Measurements from ENCODE around the gene LRRC75B. TPM values are rescaled to one million over a fixed set of nuclear protein-coding genes. Genes with fewer than 3 reads are reported as not detected.
"Not testable (repeated sequence)": the region's sequence is repeated elsewhere in the genome, so short reads cannot be mapped to it uniquely, and the experiment has no call there.

The LRRC75B gene
- total RNA-seq, 1 experiment from 2014 or later: 7.9 TPM

GRCh38 chr22:24553597-24554312, 39.1 kb downstream of the LRRC75B start:
- ChIA-PET CTCF (no interaction called here), POLR2A (no interaction called here), RAD21 (ENCODE audit: low non-redundant PET in 1 of 2, low total read pairs in 2 of 2, uncharacterized antibody in 2 of 2, unreplicated experiment in 2 of 2) (no interaction called here)
- no peak for TF ChIP-seq POLR2A (IDR thresholded peaks at IDR 0.05; ENCODE audit: borderline replicate concordance, extremely low read depth, insufficient read depth, insufficient read length)
- TF ChIP-seq JUND (IDR thresholded peaks at IDR 0.05): no peak
- no peak for TF ChIP-seq CBX3 (IDR thresholded peaks at IDR 0.05; ENCODE audit: low read depth)
- TF ChIP-seq MAX (IDR thresholded peaks at IDR 0.05): no peak
- peak overlapping the region; percentile 95 for H3K9ac ChIP-seq (ENCODE audit: low read length)
- no peaks in the 10 kb centered on the region for H3K9me3 ChIP-seq (ENCODE audit: control insufficient read depth in 1 of 2, insufficient read depth in 1 of 2, low read depth in 1 of 2, low read length in 2 of 2)
- H3K4me3 ChIP-seq (replicated peaks in 1 of 2; ENCODE audit: low read depth in 1 of 2, low read length in 2 of 2): peak overlapping the region; percentile 70 to 75
- H3K27ac ChIP-seq (ENCODE audit: low read depth, low read length): peak overlapping the region; percentile 76; the same call in 1 of the 2 replicates
- no peak overlapping the region for H2AFZ ChIP-seq (ENCODE audit: low read depth, low read length, poor library complexity, severe bottlenecking)
- ATAC-seq (no peak), DNase-seq (ENCODE audit: low read depth, low spot score) (no peak)
- H3K36me3 ChIP-seq (ENCODE audit: control insufficient read depth in 1 of 2, insufficient read depth in 2 of 2, low read length in 2 of 2): peaks cover 13 to 16% of the 10 kb centered on the region in 2 experiments; a peak in 3 of 4 replicates
- no peaks in the 10 kb centered on the region for H3K9me2 ChIP-seq (ENCODE audit: insufficient read depth)
- BruUV-seq (replicated peaks): no TSS peak
- H3K79me2 ChIP-seq (ENCODE audit: insufficient read depth, low read length): peaks cover 69% of the 10 kb centered on the region
- H3K27me3 ChIP-seq (ENCODE audit: insufficient read depth, low read length): no peaks in the 10 kb centered on the region
- peaks cover 11 to 23% of the 10 kb centered on the region in 2 experiments for H3K4me1 ChIP-seq (ENCODE audit: control insufficient read depth in 1 of 2, insufficient read depth in 2 of 2, low read length in 2 of 2)
- intact Hi-C loops (cut with micrococcal nuclease): no loop called here
- peaks cover 6% of the 10 kb centered on the region; the same call in 1 of the 2 replicates for H4K20me1 ChIP-seq (ENCODE audit: insufficient read depth)
- H3K4me2 ChIP-seq (ENCODE audit: low read length): peak overlapping the region; percentile 88

- ATAC-seq; H3K9ac ChIP-seq (ENCODE audit: low read length); RAD21 ChIA-PET (ENCODE audit: low non-redundant PET in 1 of 2, low total read pairs in 2 of 2, uncharacterized antibody in 2 of 2, unreplicated experiment in 2 of 2); H3K27me3 ChIP-seq (ENCODE audit: insufficient read depth, low read length); H2AFZ ChIP-seq (ENCODE audit: low read depth, low read length, poor library complexity, severe bottlenecking); DNase-seq (ENCODE audit: low read depth, low spot score); H3K9me3 ChIP-seq (ENCODE audit: control insufficient read depth in 1 of 2, insufficient read depth in 1 of 2, low read depth in 1 of 2, low read length in 2 of 2); H3K27ac ChIP-seq (ENCODE audit: low read depth, low read length); BruUV-seq (replicated peaks); CTCF ChIA-PET; H3K36me3 ChIP-seq (ENCODE audit: control insufficient read depth in 1 of 2, insufficient read depth in 2 of 2, low read length in 2 of 2); H4K20me1 ChIP-seq (ENCODE audit: insufficient read depth); H3K4me3 ChIP-seq (replicated peaks in 1 of 2; ENCODE audit: low read depth in 1 of 2, low read length in 2 of 2); intact Hi-C loops (cut with micrococcal nuclease); H3K9me2 ChIP-seq (ENCODE audit: insufficient read depth): not testable (repeated sequence)
- H3K4me2 ChIP-seq (ENCODE audit: low read length): peak overlapping the region; percentile 88; the same call in 1 of the 2 replicates
- H3K4me1 ChIP-seq (ENCODE audit: control insufficient read depth in 1 of 2, insufficient read depth in 2 of 2, low read length in 2 of 2): peaks cover 11 to 23% of the 10 kb centered on the region in 2 experiments
- peaks cover 58% of the 10 kb centered on the region for H3K79me2 ChIP-seq (ENCODE audit: insufficient read depth, low read length)
- POLR2A ChIA-PET: interaction anchor here (0.6 kb wide), 1 partner anchor 68 kb away, joined by 3 read pairs; no protein-coding TSS in a partner anchor
Measured at GRCh38 chr22:24552503-24553286, 40.2 kb downstream of the LRRC75B start.
